H1 (cell line): ENCODE results near the gene FGF18. TPM values are rescaled to one million over a fixed set of nuclear protein-coding genes. Genes with fewer than 3 reads are reported as not detected.

Experiments
- NRF1 ChIP-seq: IDR thresholded peaks from 2 replicates; pipeline ENCODE4 v1.6.1; 2011; ENCODE audit warnings: mild to moderate bottlenecking, low read depth, low read length, improper control_type of control experiment
- USF2 ChIP-seq: IDR thresholded peaks from 2 replicates; pipeline ENCODE4 v1.6.1; 2011; ENCODE audit warnings: low read length, improper control_type of control experiment
- polyA plus RNA-seq, 7 experiments: library from polyadenylated mRNA; depleted of rRNA in 3 of 7; stranded (reverse) in 5 of 7; unstranded in 2 of 7; fragments of >200 nt in 5 of 7; fragments of 200-250 nt in 2 of 7; gene quantifications; 1 replicate in 5 of 7; 2 replicates in 1 of 7; 4 replicates in 1 of 7; pipeline versions ENCODE4 v1.2.1 to v1.2.3, GENCODE V29; 2011 to 2013; ENCODE audit warnings: missing spikeins in 2 of 7, mixed read lengths in 2 of 7
- total RNA-seq: library from RNA; stranded (reverse); fragmentation: NEBNext Ultra II Directional; extraction: Animal tissue kit (Norgen Biotek cat#: 25700); gene quantifications from 2 replicates; pipeline ENCODE4 v1.2.1, GENCODE V29; 2021

The FGF18 gene
- total and polyA plus RNA-seq, 2 of the 8 experiments (the other 6 are each of a cell fraction or from before 2014, with no cell fraction given): 0.54 to 1.3 TPM

- TF ChIP-seq USF2 (no peak), NRF1 (no peak)
These were observed 75.1 kb downstream of the FGF18 start (continued) for GRCh38 chr5:171494452-171495121.
